Measurements from ENCODE around the gene TRIP13. TPM values are rescaled to one million over a fixed set of nuclear protein-coding genes. Genes with fewer than 3 reads are reported as not detected.

TRIP13 gene
- total RNA-seq, 1 experiment from 2014 or later, result 42.6 TPM

DNA sequence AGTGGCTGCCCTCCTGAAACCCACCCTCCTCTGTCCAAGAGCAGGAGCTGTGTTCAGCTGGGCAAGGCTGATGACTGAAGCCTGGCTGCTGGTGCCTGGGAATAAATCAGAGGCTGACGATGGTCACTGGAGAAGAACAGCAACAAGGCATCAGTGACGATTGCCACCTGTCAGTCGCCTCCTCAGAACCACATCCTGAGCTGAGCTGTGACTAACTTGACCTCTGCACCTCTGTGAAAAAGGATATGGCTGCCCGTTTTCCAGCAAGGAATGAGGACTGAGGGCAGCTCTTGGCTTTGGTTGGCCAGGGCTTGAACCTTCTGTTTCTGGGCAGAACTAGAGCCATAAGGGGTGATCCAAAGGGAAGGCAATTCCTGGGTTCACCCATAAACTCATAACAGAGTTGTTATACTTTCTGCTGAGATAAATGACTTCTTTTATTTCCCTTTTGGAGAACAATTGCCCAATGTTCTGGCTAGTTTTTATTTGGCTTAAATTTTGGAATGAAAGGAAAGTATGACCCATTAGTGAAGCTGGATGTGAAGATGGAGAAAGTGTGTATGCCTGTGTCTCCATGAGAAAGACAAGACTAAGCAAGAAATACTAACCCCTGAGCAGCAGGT, 40.1 kb downstream of the TRIP13 start:
- Mint-ChIP-seq H3K27ac (no peak overlapping the region), H3K27me3 (ENCODE audit: low read depth) (peaks cover 53% of the 10 kb centered on the region), H3K9me3 (peaks cover 0 to 3% of the 10 kb centered on the region in 2 experiments; a peak in 3 of 5 replicates), H3K36me3 (ENCODE audit: insufficient read depth in 1 of 3, low read depth in 3 of 3) (no peaks in the 10 kb centered on the region), H3K4me3 (no peak overlapping the region), H3K4me1 (no peaks in the 10 kb centered on the region)
- Histone ChIP-seq H2AK5ac (ENCODE audit: insufficient read length, low read length) (no peak overlapping the region), H3K79me2 (ENCODE audit: insufficient read depth, low read length) (no peaks in the 10 kb centered on the region), H4K91ac (ENCODE audit: insufficient read length, low read depth, low read length) (no peak overlapping the region), H3K23me2 (ENCODE audit: insufficient read length, low read depth, low read length, poor library complexity, severe bottlenecking) (no peaks in the 10 kb centered on the region), H3K4me1 (ENCODE audit: insufficient read depth, low read length) (no peaks in the 10 kb centered on the region), H3K27me3 (ENCODE audit: insufficient read depth, low read length) (no peaks in the 10 kb centered on the region), H2AFZ (ENCODE audit: low read length) (no peak overlapping the region), H2BK20ac (ENCODE audit: low read depth, low read length, poor library complexity, severe bottlenecking) (no peak overlapping the region), H3T11ph (ENCODE audit: low read length) (no peak overlapping the region), H2BK5ac (ENCODE audit: insufficient read length, low read length) (no peak overlapping the region), H2BK12ac (ENCODE audit: insufficient read length, low read depth, low read length) (no peak overlapping the region), H3K56ac (ENCODE audit: insufficient read length, low read depth, low read length) (no peak overlapping the region), H2BK120ac (ENCODE audit: low read depth, low read length, poor library complexity, severe bottlenecking) (no peak overlapping the region), H3K27ac (ENCODE audit: insufficient read length, low read depth, low read length) (no peak overlapping the region), H3K79me1 (ENCODE audit: insufficient read depth, low read depth, low read length, poor library complexity, severe bottlenecking) (no peaks in the 10 kb centered on the region), H3K14ac (ENCODE audit: insufficient read depth, low read length) (no peak overlapping the region), H2BK15ac (ENCODE audit: low read depth, low read length) (no peak overlapping the region), H3K18ac (ENCODE audit: insufficient read length, low read depth, low read length) (no peak overlapping the region), H3K23ac (ENCODE audit: insufficient read length, low read depth, low read length) (no peak overlapping the region), H3K9me3 (ENCODE audit: control insufficient read depth, low read depth, low read length) (no peaks in the 10 kb centered on the region), H4K20me1 (ENCODE audit: control insufficient read depth, insufficient read depth, insufficient read length) (no peaks in the 10 kb centered on the region), H3K9ac (ENCODE audit: extremely low read depth, insufficient read length, low read length) (no peak overlapping the region), H4K5ac (ENCODE audit: insufficient read length, low read depth, low read length) (no peak overlapping the region), H3K4ac (ENCODE audit: low read depth, low read length) (no peak overlapping the region), H3K4me2 (ENCODE audit: insufficient read depth, insufficient read length, low read length) (no peak overlapping the region), H4K8ac (replicated peaks; ENCODE audit: insufficient read length, low read depth, low read length) (no peak overlapping the region)
- WGBS (ENCODE audit: extremely low coverage, insufficient read length, low lambda C conversion rate), result no CpG with 5 or more reads among the region's 4 CpGs
- no peak for DNase-seq
- TF ChIP-seq, protein P1, sequence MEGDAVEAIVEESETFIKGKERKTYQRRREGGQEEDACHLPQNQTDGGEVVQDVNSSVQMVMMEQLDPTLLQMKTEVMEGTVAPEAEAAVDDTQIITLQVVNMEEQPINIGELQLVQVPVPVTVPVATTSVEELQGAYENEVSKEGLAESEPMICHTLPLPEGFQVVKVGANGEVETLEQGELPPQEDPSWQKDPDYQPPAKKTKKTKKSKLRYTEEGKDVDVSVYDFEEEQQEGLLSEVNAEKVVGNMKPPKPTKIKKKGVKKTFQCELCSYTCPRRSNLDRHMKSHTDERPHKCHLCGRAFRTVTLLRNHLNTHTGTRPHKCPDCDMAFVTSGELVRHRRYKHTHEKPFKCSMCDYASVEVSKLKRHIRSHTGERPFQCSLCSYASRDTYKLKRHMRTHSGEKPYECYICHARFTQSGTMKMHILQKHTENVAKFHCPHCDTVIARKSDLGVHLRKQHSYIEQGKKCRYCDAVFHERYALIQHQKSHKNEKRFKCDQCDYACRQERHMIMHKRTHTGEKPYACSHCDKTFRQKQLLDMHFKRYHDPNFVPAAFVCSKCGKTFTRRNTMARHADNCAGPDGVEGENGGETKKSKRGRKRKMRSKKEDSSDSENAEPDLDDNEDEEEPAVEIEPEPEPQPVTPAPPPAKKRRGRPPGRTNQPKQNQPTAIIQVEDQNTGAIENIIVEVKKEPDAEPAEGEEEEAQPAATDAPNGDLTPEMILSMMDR (conservative IDR thresholded peaks at IDR 0.05), result no peak

Measured in H9 (cell line).